ENCODE measurements around the gene ZNF700. TPM values are rescaled to one million over a fixed set of nuclear protein-coding genes. Genes with fewer than 3 reads are reported as not detected.
A peak's percentile ranks its signal among the peaks of the same experiment; 100 is the strongest.
"Not testable (repeated sequence)": the region's sequence is repeated elsewhere in the genome, so short reads cannot be mapped to it uniquely, and the experiment has no call there.

Gene ZNF700
- 2.1 and 3.1 TPM in 2 replicates for total RNA-seq (2014; rRNA removed; shearing (Covaris generic))

DNA sequence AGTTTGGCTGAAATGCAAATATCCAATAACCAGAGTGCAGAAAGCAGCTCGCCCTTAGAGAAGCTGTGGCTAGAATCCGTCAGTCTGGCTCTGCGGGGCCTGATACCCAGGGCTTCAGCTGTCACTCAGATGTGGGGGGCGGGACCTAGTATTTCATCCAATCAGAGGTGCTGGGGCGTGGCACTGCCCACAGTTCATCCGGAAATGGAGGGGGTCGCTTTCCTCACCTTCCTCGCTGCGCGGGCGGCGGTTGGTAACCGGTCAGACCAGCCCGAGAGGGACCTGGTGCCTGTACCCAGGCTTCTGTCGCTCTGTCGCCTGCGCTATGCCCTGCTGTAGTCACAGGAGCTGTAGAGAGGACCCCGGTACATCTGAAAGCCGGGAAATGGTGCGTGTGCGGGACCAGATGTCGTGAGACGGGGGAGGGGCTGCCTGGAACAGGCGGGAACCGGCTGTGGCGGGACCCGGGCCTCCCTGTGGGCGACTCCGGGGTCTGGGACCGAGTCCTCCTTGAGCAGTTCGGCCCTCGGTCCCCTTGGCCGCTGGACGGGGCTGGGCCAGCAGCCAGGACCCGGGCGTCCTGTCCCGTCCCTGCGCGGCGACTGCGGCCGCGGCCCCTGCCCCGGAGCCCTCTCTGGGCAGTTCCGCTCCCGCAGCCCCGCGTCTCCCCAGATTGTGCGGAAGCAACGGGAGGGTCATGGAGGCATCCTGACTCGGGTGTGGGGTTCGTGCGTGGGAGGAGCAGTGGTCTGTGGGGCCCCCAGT, at the start of gene ZNF700:
Gene ZNF700 (plus strand): TSS at position 222 of the 765 bp plus-strand sequence. CDS start 104 bp downstream, at position 326.
- DNase-seq (ENCODE audit: low spot score) = peak; percentile 93

DNA sequence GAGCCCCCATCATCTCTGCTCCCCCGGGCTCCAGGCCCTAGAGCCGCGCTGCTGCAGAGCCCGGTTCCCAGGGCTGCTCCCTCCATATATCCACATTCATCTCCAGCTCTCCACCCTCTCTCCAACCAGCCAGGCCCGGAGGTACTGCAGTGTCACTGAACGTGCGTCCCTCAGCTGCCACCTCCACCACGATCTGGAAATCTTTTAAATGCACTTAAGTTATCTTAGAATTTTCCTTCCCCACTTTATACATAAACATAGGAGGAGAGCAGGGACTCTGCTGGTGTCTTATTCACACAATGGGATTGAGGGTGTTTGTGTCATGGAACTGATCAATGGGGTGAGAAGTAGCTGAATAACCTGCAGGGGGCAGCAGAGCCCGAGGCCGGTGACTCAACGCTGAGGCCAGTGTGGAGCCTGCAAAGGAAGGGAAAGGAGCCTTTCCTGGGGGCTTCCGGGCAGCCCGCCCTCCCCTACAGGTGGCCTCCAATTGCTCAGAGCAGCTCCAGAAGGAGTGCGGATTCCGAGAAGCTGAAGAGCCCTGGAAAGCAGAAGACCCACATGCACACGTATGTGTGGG, 45.1 kb upstream of the ZNF700 start:
- DNase-seq (ENCODE audit: low spot score) = not testable (repeated sequence)

DNA sequence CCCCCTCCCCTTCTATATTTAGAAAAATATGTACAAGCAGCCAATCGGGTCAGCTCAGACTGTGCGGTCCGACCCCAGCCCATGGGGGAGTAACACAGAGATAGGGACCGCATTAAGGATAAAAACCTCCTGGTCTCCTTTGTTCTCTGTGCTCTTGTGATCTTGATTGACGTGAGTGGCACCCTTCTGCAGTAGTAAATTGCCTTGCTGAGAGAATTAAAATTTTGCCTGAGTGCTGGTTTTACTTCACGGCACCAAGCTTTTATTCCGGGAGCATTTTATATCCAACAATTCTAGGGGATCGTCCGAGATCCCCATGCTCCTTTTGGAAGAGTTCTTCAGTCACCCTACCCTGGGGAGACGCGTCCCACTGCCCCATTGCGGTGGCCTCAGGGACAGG, 44.3 kb upstream of the ZNF700 start:
- no peak for DNase-seq (ENCODE audit: low spot score)

DNA sequence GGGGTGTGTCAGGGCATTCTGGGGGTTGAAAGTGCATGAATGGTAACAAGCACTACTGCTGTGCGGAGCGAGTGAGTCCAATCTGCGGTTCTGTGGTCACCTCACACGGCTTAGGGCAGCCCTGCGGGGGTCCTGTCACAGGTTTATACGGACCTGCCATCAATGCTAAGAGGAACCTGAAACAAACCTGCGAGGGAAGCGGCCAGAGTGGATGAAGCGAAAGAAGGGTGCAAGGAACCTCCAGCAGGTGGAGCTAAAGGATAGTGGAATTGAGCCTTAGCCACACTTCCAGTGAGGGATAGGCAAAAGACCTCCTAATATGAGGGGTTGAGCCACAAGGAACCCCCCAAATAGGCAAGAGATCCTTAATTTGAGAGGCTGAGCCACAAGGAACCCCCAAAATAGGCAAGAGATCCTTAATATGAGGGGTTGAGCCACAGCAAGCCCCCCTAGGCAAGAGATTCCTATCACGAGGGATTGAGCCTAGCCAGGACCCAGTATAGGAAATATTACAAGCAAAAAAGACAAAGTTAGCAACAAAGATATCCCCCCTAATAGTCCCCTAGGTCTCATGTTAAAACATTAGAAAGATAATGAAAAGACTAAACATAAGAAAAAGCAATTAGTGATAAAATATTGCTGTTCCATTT, 43.6 kb upstream of the ZNF700 start:
- DNase-seq (ENCODE audit: low spot score) = peak; percentile 79

DNA sequence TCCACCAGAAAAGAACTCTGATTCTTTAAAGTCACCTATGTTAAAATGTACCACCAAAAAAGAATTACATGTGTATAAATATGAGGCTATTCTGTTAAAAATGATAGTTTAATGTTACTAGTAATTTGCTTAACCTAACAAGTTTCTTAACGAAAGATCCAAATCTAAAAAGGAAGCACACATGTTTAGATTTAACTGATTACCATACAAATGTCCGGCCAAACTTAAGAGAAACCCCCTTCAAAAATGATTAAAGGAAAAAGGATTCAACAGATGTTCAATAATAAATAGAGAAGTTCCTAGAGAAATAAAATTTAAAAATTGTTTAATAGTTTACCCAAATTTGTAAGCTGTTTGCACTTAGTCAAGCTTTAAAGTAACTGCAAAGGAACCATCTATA, 42.3 kb upstream of the ZNF700 start:
- no peak for DNase-seq (ENCODE audit: low spot score)

DNA sequence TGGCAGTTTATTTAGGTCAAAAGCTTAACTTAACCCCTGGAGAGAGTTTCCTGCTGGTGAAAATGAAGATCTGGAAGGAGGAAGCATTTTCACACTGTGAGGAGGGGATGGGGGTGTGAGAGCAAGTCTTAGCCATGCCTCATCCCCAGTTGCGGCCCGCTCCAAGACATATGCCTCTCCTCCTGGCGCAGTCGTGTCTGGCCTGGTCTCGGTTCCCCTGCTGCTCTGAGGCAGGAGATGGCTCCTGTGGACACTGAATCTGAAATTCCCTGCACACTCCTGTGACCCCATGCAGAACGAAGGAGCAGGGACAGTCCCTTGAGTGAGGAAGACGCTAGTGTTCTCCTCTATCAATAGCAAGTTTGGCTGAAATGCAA, 37.7 kb upstream of the ZNF700 start:
- DNase-seq (ENCODE audit: low spot score) = no peak

DNA sequence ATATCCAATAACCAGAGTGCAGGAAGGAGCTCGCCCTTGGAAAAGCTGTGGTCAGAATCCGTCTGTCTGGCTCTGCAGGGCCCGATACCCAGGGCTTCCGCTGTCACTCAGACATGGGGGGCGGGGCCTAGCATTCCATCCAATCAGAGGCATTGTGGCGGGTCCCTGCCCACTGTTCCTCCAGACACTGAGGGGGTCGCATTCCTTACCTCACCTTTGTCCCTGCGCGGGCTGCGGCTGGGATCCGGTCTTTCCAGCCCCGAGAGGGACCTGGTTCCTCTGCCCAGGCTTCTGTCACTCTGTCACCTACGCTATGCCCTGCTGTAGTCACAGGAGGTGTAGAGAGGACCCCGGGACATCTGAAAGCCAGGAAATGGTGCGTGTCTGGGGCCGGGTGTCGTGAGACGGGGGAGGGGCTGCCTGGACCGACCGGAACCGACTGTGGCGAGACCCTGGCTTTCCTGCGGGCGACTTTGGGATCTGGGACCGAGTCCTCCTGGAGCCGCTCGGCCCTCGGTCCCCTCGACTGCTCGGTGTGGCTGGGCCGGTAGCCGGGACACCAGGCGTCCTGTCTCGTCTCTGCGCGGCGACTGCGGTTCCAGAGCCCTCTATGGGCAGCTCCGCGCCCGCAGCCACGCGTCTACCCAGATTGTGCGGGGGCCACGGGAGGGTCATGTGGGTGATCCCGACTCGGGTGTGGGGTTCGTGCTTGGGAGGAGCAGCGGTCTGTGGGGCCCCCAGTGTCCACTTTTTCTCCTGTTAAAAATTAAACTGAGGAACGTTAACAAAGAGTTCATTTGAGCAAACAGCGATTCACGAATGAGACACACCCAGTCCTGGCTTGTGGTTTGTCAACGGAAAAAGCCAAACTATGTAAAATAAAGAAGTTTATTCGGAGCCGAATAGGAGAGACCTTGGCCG, 37.0 kb upstream of the ZNF700 start, which contains the start of gene ZNF69:
Gene ZNF69 (plus strand): TSS at position 172 of the 921 bp plus-strand sequence. CDS start 142 bp downstream, at position 314.
- DNase-seq (ENCODE audit: low spot score) = peak; percentile 85

DNA sequence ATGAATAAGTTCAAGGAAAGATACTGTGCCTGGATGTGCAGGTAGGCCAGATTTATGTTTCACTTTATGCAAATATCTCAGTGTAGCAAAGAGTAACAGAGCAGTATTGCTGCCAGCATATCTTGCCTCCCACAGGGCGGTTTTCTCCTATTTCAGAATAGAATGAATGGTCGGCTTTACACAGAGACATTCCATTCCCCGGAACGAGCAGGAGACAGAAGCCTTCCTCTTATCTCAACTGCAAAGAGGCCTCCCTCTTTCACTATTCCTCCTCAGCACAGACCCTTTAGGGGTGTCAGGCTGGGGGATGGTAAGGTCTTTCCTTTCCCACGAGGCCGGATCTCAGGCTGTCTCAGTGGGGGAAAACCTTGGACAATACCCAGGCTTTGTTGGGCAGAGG, 35.0 kb upstream of the ZNF700 start:
- not testable (repeated sequence) for DNase-seq (ENCODE audit: low spot score)

DNA sequence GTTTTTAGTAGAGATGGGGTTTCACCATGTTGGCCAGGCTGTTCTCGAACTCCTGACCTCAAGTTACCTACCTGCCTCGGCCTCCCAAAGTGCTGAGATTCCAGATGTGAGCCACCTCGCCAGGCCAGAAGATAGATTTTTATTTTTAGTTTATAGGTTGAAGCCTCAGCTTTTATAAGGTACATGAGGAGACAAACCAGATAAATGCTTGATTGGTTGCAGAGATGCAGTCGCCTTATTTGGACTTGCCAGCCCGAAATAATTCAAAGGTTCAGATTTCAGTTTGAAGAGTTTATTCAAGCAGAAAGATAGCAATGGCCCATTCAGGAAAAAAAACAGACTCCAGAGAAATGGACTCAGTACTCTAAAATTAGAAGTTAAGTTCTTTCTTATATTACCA, 34.3 kb upstream of the ZNF700 start:
- DNase-seq (ENCODE audit: low spot score) = no peak

DNA sequence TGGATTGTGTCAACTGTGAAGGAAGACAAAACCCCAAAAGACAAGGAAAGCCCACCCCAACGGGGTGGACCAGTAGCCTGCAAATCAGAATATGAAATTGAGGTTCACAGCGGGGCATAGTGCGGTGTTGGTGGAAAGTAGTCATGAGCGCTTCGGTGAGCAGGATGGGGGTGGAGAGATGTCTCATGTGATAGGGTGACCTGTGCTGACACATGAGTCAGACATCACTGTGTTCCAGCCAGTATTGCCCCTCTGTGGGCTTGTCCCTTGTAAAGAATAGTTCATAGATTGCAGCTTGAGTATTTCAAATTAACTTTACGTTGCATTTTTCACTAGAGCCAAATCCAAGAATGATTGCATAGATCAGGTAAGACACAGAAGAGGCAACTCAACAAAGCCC, 30.1 kb upstream of the ZNF700 start:
- DNase-seq (ENCODE audit: low spot score) = no peak

DNA sequence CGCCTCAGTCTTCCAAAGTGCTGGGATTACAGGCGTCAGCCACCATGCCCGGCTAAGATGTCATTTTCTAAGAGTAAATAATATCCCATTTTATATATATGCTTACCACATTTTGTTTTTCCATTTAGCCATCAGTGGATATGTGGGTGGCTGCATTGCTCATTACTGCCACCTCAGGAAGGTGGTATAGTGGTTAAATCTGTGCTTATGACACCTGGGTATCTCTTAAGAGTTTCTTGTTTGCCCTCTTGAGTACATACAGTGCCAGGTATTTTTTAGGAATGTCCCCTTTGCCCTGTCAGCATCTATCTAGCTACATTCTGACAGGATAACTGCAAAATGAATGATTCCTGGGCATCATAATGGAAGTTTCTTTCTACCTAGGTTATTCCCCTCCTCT, 22.7 kb upstream of the ZNF700 start:
- DNase-seq (ENCODE audit: low spot score) = no peak

DNA sequence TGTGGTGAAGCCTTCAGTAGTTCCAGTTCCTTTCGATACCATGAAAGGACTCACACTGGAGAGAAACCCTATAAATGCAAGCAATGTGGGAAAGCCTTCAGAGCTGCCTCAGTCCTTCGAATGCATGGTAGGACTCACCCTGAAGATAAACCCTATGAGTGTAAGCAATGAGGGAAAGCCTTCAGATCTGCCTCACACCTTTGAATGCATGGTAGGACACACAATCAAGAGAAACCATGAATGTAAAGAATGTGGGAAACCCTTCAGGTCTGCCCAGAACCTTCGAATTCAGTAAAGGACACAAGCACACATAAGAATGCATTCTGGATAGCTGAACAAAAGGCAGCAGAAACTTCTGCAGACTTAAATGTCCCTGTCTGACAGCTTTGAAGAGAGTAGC, 19.0 kb upstream of the ZNF700 start:
- no peak for DNase-seq (ENCODE audit: low spot score)

DNA sequence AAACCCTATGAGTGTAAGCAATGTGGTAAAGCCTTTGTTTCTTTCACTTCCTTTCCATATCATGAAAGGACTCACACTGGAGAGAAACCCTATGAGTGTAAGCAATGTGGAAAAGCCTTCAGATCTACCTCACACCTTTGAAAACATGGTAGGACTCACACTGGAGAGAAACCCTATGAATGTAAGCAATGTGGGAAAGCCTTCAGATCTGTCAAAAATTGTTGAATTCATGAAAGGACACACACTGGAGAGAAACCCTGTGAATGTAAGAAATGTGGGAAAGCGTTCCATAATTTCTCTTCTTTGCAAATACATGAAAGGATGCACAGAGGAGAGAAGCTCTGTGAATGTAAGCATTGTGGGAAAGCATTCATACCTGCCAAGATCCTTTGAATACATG, 13.0 kb upstream of the ZNF700 start:
- DNase-seq (ENCODE audit: low spot score) = not testable (repeated sequence)

DNA sequence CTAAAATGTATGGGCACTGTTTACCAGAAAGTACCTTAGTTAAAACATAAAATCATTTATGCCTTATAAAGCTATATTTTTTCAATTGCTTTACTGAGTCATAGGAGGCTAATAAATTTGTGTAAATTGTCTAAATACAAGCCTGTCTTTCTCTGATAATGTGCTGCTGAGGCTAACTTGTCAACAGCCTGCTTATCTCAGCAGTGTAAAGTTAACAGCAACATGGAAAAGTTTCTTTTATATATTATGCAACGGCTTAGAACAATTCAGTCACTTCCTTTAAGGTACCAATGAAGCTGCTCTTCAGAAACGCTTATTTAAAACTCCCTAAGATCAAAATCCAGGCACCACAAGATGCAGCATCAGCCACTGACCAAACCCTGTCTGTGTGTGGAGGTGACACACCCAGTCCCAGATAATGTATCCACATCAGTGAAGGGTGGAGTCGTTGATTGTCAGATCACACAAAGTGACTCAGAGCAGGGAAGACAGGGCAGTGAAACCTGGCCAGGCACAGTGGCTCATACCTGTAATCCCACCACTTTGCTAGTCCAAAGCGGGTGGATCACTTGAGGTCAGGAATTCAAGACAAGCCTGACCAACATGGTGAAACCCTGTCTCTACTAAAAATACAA, 10.4 kb upstream of the ZNF700 start:
- not testable (repeated sequence) for DNase-seq (ENCODE audit: low spot score)

DNA sequence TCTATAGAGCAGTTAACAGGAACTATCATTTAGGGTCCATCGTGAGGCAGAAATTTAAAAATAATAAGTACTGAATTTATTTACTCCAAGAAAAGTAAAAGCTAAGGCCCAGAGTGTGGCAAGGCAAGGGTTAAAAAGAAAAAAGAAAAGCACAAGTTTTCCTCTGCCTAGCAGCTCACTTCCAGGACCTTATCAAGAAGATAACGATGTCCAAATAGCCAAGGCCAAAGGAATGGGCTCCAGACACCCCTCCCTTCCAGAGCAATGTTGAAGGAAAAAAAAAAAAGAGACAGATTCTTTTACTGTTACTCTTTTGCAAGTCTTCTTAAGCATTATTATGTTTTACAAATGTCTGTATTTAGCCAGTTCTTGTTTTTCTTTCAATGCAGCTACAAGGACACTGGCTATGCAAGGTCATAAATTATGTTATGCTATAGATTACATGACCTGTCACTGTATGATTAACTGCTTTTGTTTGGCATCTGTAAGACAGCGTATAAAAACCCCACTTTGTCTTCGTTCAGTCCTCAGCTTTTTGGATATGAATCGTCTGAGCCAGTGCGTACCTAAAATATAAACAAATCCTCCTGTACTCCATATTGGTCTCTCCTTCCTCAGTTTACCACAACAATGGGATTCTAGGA, 2.9 kb upstream of the ZNF700 start:
- peak; percentile 29 for DNase-seq (ENCODE audit: low spot score)

DNA sequence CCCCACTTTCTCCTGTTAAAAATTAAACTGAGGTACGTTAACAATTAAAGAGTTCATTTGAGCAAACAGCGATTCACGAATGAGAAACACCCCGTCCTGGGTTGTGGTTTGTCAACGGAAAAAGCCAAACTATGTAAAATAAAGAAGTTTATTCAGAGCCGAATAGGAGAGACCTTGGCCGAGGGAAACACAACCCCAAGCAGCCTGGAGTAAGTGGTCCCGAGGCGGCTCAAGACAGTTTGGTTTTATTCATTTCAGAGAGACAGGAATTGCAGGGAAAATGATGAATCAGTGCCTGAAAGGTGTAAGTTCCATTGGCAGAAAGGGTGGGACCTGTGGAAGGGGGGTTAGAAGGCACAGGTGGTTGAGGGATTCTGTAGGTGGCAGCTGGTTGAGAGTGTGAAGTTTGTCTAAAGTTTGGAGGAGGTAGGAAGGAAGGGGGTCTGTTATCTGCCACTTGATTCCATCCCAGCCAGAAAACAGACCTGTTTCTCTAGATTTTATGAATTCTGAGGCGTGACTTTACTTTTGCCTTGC, 812 bp downstream of the ZNF700 start:
- not testable (repeated sequence) for DNase-seq (ENCODE audit: low spot score)

DNA sequence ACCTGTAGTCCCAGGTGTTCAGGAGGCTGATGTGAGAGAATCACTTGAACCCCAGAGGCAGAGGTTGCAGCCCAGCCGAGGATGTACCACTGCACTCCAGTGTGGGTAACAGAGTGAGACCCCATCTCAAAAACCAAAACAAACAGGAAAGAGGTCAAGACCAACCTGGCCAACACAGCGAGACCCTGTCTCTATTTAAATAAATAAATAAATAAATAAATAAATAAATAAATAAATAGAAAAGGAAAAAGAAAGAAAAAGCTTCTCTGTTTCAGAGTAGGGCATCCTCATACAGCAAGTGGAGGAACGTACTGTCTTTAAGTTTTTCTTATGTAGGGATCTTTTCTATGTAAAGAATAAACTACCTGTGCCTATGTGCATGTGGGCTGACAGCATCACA, 2.3 kb downstream of the ZNF700 start:
- no peak for DNase-seq (ENCODE audit: low spot score)

DNA sequence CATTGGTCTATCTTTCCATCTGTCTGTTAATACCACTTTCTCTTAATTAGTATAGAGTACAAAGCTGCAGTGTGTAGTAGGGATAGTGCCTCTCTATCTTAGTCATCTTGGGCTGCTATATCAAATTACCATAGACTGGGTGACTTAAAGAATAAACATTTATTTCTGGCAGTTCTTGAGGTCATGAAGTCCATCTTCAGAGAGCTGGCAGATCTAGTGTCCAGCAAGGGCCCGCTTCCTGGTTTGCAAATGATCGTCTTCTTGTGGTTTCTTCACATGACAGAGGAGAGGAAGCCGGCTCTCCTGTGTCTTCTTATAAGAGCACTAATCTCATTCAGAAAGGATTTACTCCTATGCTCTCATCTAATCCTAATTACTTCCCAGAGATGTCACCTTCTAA, 6.1 kb downstream of the ZNF700 start:
- DNase-seq (ENCODE audit: low spot score) = no peak

DNA sequence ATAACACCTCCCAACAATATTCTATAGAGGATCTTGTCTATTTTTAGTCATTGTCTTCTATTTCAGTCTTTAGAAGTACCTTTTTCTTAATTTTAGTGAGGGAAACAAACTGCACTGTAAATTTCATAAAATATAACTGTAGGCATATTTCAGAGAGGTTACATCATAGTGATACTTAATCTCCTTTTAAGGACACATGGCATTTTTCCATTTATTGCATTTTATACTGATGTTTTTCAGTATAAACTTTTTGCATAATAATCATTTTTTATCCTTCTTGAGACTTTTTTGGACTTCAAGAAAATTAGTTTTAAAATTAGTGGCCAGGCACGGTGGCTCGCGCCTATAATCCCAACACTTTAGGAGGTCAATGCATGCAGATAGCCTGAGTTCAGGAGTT, 6.6 kb downstream of the ZNF700 start:
- no peak for DNase-seq (ENCODE audit: low spot score)

DNA sequence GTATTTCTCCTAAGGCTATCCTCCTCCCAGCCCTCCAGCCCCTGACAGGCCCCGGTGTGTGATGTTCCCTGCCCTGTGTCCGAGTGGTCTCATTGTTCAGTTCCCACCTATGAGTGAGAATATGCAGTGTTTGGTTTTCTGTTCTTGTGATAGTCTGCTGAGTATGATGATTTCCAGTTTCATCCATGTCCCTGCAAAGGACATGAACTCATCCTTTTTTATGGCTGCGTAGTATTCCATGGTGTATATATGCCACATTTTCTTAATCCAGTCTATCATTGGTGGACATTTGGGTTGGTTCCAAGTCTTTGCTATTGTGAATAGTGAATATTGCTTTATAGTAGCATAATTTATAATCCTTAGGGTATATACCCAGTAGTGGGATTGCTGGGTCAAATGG, 10.9 kb downstream of the ZNF700 start:
- not testable (repeated sequence) for DNase-seq (ENCODE audit: low spot score)

Measured in HT-29 (cell line).